LoVo (cell line): Measurements from ENCODE around the gene RBM33.

ENCODE experiments used
- DNase-seq: peaks from one replicate; pipeline ENCODE4 v3.0.0-alpha.2; 2016; ENCODE audit warnings: low spot score

Gene RBM33

GRCh38 chr7:155825336-155825735, 180.9 kb downstream of the RBM33 start:
- DNase-seq: no peak

- DNase-seq: no peak
Observed at GRCh38 chr7:155829796-155830470, 185.5 kb downstream of the RBM33 start.
